NCI-H69 (cell line): ENCODE results near the gene TFRC.
"Not testable (repeated sequence)": the region's sequence is repeated elsewhere in the genome, so short reads cannot be mapped to it uniquely, and the experiment has no call there.

ENCODE experiments used
- DNase-seq: peaks from one replicate; lab custom pipeline; 2025; lab: John Stamatoyannopoulos, UW

TFRC gene

DNA sequence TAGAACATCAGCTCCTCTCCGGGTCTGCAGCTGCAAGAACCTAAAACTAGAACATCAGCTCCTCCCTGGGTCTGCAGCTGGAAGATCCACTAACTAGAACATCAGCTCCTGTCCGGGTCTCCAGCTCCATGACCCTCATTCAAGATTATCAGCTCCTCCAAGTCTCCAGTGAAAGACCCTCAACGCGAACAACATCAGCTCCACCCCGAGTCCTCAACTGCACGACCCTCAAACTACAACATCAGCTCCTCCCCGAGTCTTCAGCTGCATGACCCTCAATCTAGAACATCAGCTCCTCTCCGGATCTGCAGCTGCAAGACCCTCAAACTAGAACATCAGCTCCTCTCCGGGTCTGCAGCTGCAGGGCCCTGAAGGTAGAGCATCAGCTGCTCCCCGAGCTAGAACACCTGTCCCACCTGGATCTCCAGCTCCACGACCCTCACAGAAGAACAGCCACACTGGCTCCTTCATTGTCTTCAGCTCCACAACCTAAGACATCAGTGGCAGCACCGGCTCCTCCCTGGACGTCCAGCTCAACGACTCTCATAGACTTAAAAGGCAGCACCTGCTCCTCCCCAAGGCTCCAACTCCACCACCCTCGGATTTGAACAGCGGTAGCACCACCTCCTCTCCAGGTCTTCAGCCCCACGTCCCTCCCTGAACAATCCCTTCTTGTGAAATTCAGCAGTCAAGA is 77.4 kb downstream of the TFRC start:
- not testable (repeated sequence) for DNase-seq

GRCh38 chr3:196003611-196004010 is 78.3 kb downstream of the TFRC start:
- DNase-seq: no peak

- DNase-seq: not testable (repeated sequence)
These were observed 79.2 kb downstream of the TFRC start for GRCh38 chr3:196002721-196003120.

GRCh38 chr3:196001240-196001639 is 80.7 kb downstream of the TFRC start:
- DNase-seq: not testable (repeated sequence)

DNA sequence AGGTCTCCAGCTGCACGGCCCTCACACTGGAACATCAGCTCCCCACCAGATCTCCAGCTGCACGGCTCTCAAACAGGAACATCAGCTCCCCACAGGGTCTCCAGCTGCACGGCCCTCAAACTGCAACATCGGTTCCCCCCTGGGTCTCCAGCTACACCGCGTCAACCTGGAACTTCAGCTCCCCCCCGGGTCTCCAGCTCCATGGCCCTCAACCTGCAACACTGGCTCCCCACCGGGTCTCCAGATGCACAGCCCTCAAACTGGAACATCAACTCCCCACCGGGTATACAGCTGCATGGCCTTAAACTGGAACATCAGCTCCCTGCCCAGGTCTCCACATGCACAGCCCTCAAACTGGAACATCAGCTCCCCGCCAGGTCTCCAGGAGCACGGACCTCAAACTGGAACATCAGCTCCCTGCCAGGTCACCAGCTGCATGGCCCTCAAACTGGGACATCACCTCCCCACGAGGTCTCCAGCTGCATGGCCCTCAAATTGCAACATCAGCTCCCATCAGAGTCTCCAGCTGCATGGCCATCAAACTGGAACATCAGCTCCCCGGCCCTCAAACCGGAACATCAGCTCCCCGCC is 81.4 kb downstream of the TFRC start:
- not testable (repeated sequence) for DNase-seq

DNA sequence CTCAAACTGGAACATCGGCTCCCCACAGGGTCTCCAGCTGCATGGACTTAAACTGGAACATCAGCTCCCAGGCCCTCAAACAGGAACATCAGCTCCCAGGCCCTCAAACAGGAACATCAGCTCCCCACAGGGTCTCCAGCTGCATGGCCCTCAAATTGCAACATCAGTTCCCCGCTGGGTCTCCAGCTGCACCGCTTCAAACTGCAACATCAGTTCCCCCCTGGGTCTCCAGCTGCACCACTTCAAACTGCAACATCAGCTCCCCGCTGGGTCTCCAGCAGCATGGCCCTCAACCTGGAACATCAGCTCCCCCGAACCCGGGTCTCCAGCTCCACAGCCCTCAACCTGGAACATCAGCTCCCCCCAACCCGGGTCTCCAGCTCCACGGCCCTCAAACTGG is 82.0 kb downstream of the TFRC start:
- DNase-seq: no peak
